Spleen (tissue), 11 donors: ENCODE data around the gene LPP. TPM values are rescaled to one million over a fixed set of nuclear protein-coding genes. Genes with fewer than 3 reads are reported as not detected.

Source experiments
- DNase-seq: peaks from one replicate; pipeline ENCODE4 v3.0.0-alpha.2; 2020
- H3K27ac ChIP-seq, 8 donors: fragments of 200-600 bp; sonication (generic) in 7 of 8; 1 replicate in 4 of 8; 2 replicates in 4 of 8; pipeline versions ENCODE4 v1.5.0 to v1.8.0; 2016 to 2021; ENCODE audit warnings: inconsistent platforms in 4 of 8, mild to moderate bottlenecking in 4 of 8, moderate library complexity in 1 of 8
- H3K27me3 ChIP-seq, 7 donors: fragments of 200-600 bp; sonication (generic) in 6 of 7; replicated peaks in 1 of 7; 1 replicate in 4 of 7; 2 replicates in 3 of 7; pipeline versions ENCODE4 v1.5.0 to v1.8.0; 2016 to 2021; ENCODE audit warnings: inconsistent platforms in 3 of 7, mild to moderate bottlenecking in 1 of 7
- H3K36me3 ChIP-seq, 6 donors: fragments of 200-600 bp; sonication (generic) in 5 of 6; 1 replicate in 4 of 6; 2 replicates in 2 of 6; pipeline versions ENCODE4 v1.5.0 to v1.8.0; 2016 to 2021; ENCODE audit warnings: inconsistent platforms in 2 of 6
- H3K4me1 ChIP-seq, 6 donors: fragments of 200-600 bp; sonication (generic) in 5 of 6; 1 replicate in 3 of 6; 2 replicates in 3 of 6; pipeline versions ENCODE4 v1.5.0 to v1.8.0; 2016 to 2021; ENCODE audit warnings: inconsistent platforms in 3 of 6
- H3K4me3 ChIP-seq, 8 donors: fragments of 200-600 bp; sonication (generic) in 7 of 8; 1 replicate in 4 of 8; 2 replicates in 4 of 8; pipeline versions ENCODE4 v1.5.0 to v1.8.0; 2016 to 2021; ENCODE audit warnings: inconsistent platforms in 4 of 8, mild to moderate bottlenecking in 4 of 8, moderate library complexity in 2 of 8
- H3K9me3 ChIP-seq, 8 donors: fragments of 200-600 bp; sonication (generic) in 7 of 8; 1 replicate in 4 of 8; 2 replicates in 4 of 8; pipeline versions ENCODE4 v1.5.0 to v1.8.0; 2016 to 2021; ENCODE audit warnings: inconsistent platforms in 4 of 8
- CTCF ChIP-seq, 11 experiments: fragments of 200-600 bp in 7 of 11; fragments of 450-650 bp in 4 of 11; sonication (generic) in 4 of 11; IDR thresholded peaks in 8 of 11; conservative IDR thresholded peaks in 3 of 11; 1 replicate in 7 of 11; 2 replicates in 4 of 11; pipeline versions ENCODE4 v1.4.0 to v1.8.0; 2016 to 2021; ENCODE audit warnings: antibody characterized with exemption in 11 of 11, inconsistent platforms in 4 of 11, mild to moderate bottlenecking in 1 of 11
- POLR2A ChIP-seq, 3 donors: fragments of 450-650 bp; IDR thresholded peaks; one replicate each; pipeline ENCODE4 v1.5.1; 2017; ENCODE audit warnings: antibody characterized with exemption in 3 of 3, mild to moderate bottlenecking in 1 of 3
- POLR2AphosphoS5 ChIP-seq, 3 donors: sonication (generic); formaldehyde crosslinking; IDR thresholded peaks; one replicate each; pipeline ENCODE4 v1.5.1; 2017; ENCODE audit warnings: antibody characterized with exemption in 3 of 3
- WGBS, 5 donors: extraction: QIAGEN DNeasy Blood & Tissue Kit in 3 of 5; methylation state at CpG; one replicate each; pipeline versions ENCODE4 v1.1.5 to v1.1.7; 2013 to 2018; 5-methylcytosine and 5-hydroxymethylcytosine counted together
- intact Hi-C: fragments of 100-400 bp; cut with DNase I; formaldehyde crosslinking; loops from one replicate; pipeline ENCODE4 v1.15.0; 2023; ENCODE audit warnings: low total_unique reads
- polyA plus RNA-seq, 3 donors: library from polyadenylated mRNA; stranded (reverse); fragments of 200-250 nt; gene quantifications; one replicate each; pipeline ENCODE4 v1.2.1, GENCODE V29; 2013
- total RNA-seq, 7 donors: library from RNA; depleted of rRNA in 3 of 7; stranded (reverse); fragments of >200 nt in 3 of 7; fragmentation: NEBNext Ultra II Directional in 4 of 7; extraction: Animal tissue kit (Norgen Biotek cat#: 25700) in 4 of 7; gene quantifications; one replicate each; pipeline versions ENCODE4 v1.1.0 to v1.2.1, GENCODE V29; 2016 to 2021
- donor health status: healthy with polysubstance abuse.
- donor health status: DM: no; HTN: no; CAD: no; lungs with moderate emphysema.
- donor health status: DM: no; HTN: no; CAD: no.
- donor health status: Bipolar disorder and iron deficiency.
- donor health status: healthy.
- donor health status: DM: no; HTN: no; CAD: no.
- donor health status: DM: yes; HTN: yes; CAD: no.

LPP gene
- total and polyA plus RNA-seq, 10 donors = 2.4 to 270 (median 156) TPM

- Histone ChIP-seq H3K4me3 (no peak overlapping the region), H3K36me3 (no peaks in the 10 kb centered on the region), H3K27me3 (no peaks in the 10 kb centered on the region), H3K9me3 (no peaks in the 10 kb centered on the region), H3K4me1 (peaks cover 0 to 21% (median 7%) of the 10 kb centered on the region in 6 donors), H3K27ac (no peak overlapping the region)
- no peak for TF ChIP-seq POLR2A (IDR thresholded peaks at IDR 0.05)
- no peak for TF ChIP-seq CTCF (IDR thresholded peaks at IDR 0.05 in 8 of 11, conservative IDR thresholded peaks at IDR 0.05 in 3 of 11)
- TF ChIP-seq POLR2AphosphoS5 (IDR thresholded peaks at IDR 0.05) = no peak
- DNase-seq = no peak
- intact Hi-C loops = no loop called here
- 88 to 98% (median 94%) methylated on average over 4 of the region's 4 CpGs for WGBS, 5 donors
Measured at GRCh38 chr3:188470508-188471130, 316.7 kb downstream of the LPP start.

- no peak overlapping the region for H3K27ac ChIP-seq
- DNase-seq = no peak
- peaks cover 0 to 25% (median 9%) of the 10 kb centered on the region in 6 donors for H3K4me1 ChIP-seq
- no peaks in the 10 kb centered on the region for H3K36me3 ChIP-seq
- TF ChIP-seq POLR2A (IDR thresholded peaks at IDR 0.05) (no peak), POLR2AphosphoS5 (IDR thresholded peaks at IDR 0.05) (no peak), CTCF (IDR thresholded peaks at IDR 0.05 in 8 of 11, conservative IDR thresholded peaks at IDR 0.05 in 3 of 11) (no peak)
- no peaks in the 10 kb centered on the region for H3K27me3 ChIP-seq
- no peak overlapping the region for H3K4me3 ChIP-seq
- intact Hi-C loops = no loop called here
- no peaks in the 10 kb centered on the region for H3K9me3 ChIP-seq
Measured at GRCh38 chr3:188471723-188472122, 317.8 kb downstream of the LPP start.

- Histone ChIP-seq H3K9me3 (no peaks in the 10 kb centered on the region), H3K27ac (no peak overlapping the region), H3K27me3 (no peaks in the 10 kb centered on the region), H3K36me3 (no peaks in the 10 kb centered on the region), H3K4me1 (peaks cover 0 to 27% (median 15%) of the 10 kb centered on the region in 6 donors), H3K4me3 (no peak overlapping the region)
- intact Hi-C loops = no loop called here
- WGBS, 5 donors = 86 to 100% (median 91%) methylated on average over 1 of the region's 1 CpG
- TF ChIP-seq CTCF (IDR thresholded peaks at IDR 0.05 in 8 of 11, conservative IDR thresholded peaks at IDR 0.05 in 3 of 11) = no peak
- TF ChIP-seq POLR2AphosphoS5 (IDR thresholded peaks at IDR 0.05) = no peak
- no peak for TF ChIP-seq POLR2A (IDR thresholded peaks at IDR 0.05)
- no peak for DNase-seq
Measured at GRCh38 chr3:188472336-188472735, 318.4 kb downstream of the LPP start.

- Histone ChIP-seq H3K36me3 (no peaks in the 10 kb centered on the region), H3K9me3 (no peaks in the 10 kb centered on the region), H3K27me3 (no peaks in the 10 kb centered on the region), H3K27ac (no peak overlapping the region), H3K4me1 (peaks cover 0 to 30% (median 18%) of the 10 kb centered on the region in 6 donors), H3K4me3 (no peak overlapping the region)
- intact Hi-C loops = no loop called here
- 90 to 97% (median 91%) methylated on average over 2 of the region's 2 CpGs for WGBS, 5 donors
- TF ChIP-seq CTCF (IDR thresholded peaks at IDR 0.05 in 8 of 11, conservative IDR thresholded peaks at IDR 0.05 in 3 of 11) (no peak), POLR2AphosphoS5 (IDR thresholded peaks at IDR 0.05) (no peak), POLR2A (IDR thresholded peaks at IDR 0.05) (no peak)
- DNase-seq = no peak
Measured at GRCh38 chr3:188473045-188473444, 319.1 kb downstream of the LPP start.
